A673 (cell line): Measurements from ENCODE around the gene EPHB2. TPM values are rescaled to one million over a fixed set of nuclear protein-coding genes. Genes with fewer than 3 reads are reported as not detected.

Source experiments
- BruUV-seq: library from RNA; stranded (reverse); fragments of 400-500 nt; replicated peaks from 2 replicates; lab custom pipeline; 2021; lab: Mats Ljungman, UMichigan
- CTCF ChIA-PET: fragments of 300-600 bp; sonication (Branson Sonifier 250); formaldehyde crosslinking; loops from one replicate; lab custom pipeline; 2022; ENCODE audit warnings: antibody characterized with exemption; lab: Charles Lee
- POLR2A ChIA-PET: fragments of 300-600 bp; sonication (Branson Sonifier 250); formaldehyde crosslinking; loops from one replicate; lab custom pipeline; 2022; ENCODE audit warnings: antibody characterized with exemption; ENCODE audit not compliant: low non-redundant PET; lab: Charles Lee
- DNase-seq: peaks from one replicate; pipeline ENCODE4 v3.0.0-alpha.2; 2015; ENCODE audit warnings: low spot score
- H3K27ac ChIP-seq: fragments of 200-600 bp; sonication (generic); 2 replicates; pipeline ENCODE4 v1.5.1; 2016; ENCODE audit warnings: mixed run types, low read depth, mild to moderate bottlenecking, mixed read lengths, antibody characterized with exemption, low read length; ENCODE audit not compliant: poor library complexity, severe bottlenecking
- H3K27me3 ChIP-seq: fragments of 200-600 bp; sonication (generic); replicated peaks from 2 replicates; pipeline ENCODE4 v1.6.1; 2017; ENCODE audit warnings: mixed run types, low read depth, mild to moderate bottlenecking, mixed read lengths, antibody characterized with exemption, low read length; ENCODE audit not compliant: insufficient read depth, poor library complexity
- H3K36me3 ChIP-seq: fragments of 200-600 bp; sonication (generic); 2 replicates; pipeline ENCODE4 v1.6.1; 2016; ENCODE audit warnings: mixed run types, mild to moderate bottlenecking, mixed read lengths, antibody characterized with exemption, low read length; ENCODE audit not compliant: insufficient read depth, poor library complexity, severe bottlenecking
- H3K4me1 ChIP-seq: fragments of 200-600 bp; sonication (generic); 2 replicates; pipeline ENCODE4 v1.6.1; 2017; ENCODE audit warnings: mixed run types, mild to moderate bottlenecking, mixed read lengths, antibody characterized with exemption, low read length; ENCODE audit not compliant: insufficient read depth, poor library complexity, severe bottlenecking
- H3K4me3 ChIP-seq: fragments of 200-600 bp; sonication (generic); 2 replicates; pipeline ENCODE4 v1.5.1; 2016; ENCODE audit warnings: low read depth, mixed run types, mild to moderate bottlenecking, mixed read lengths, low read length; ENCODE audit not compliant: poor library complexity, severe bottlenecking
- H3K9me3 ChIP-seq: fragments of 200-600 bp; sonication (generic); 2 replicates; pipeline ENCODE4 v1.6.1; 2016; ENCODE audit warnings: mixed run types, low read depth, mild to moderate bottlenecking, mixed read lengths, antibody characterized with exemption, low read length; ENCODE audit not compliant: poor library complexity, severe bottlenecking
- CTCF ChIP-seq: fragments of 300-800, 200-600 bp; sonication (generic); conservative IDR thresholded peaks from 2 replicates; pipeline ENCODE4 v1.5.1; 2017; ENCODE audit warnings: low read depth, mild to moderate bottlenecking, antibody characterized with exemption, low read length, moderate library complexity, mixed read lengths
- EZH2 ChIP-seq: fragments of 200-600 bp; sonication (generic); IDR thresholded peaks from 2 replicates; pipeline ENCODE4 v1.6.1; 2017; ENCODE audit warnings: borderline replicate concordance, low read depth, mild to moderate bottlenecking, mixed read lengths, antibody characterized with exemption, low read length; ENCODE audit not compliant: poor library complexity, severe bottlenecking
- intact Hi-C: fragments of 100-400 bp; cut with micrococcal nuclease; formaldehyde crosslinking; loops from one replicate; pipeline ENCODE4 v1.10.0; 2022; ENCODE audit not compliant: unreplicated experiment
- total RNA-seq: library from RNA; stranded (reverse); gene quantifications from 2 replicates; pipeline ENCODE4 v1.2.3, GENCODE V29; 2021

EPHB2 gene
- total RNA-seq, 1 experiment from 2014 or later: 10.4 TPM

- no peak overlapping the region for H3K27ac ChIP-seq
- H3K4me3 ChIP-seq: no peak overlapping the region
- intact Hi-C loops: no loop called here
- BruUV-seq: no TSS peak
- POLR2A ChIA-PET: no interaction called here
- no peaks in the 10 kb centered on the region for H3K9me3 ChIP-seq
- no peak for TF ChIP-seq CTCF
- no peak for TF ChIP-seq EZH2
- H3K36me3 ChIP-seq: no peaks in the 10 kb centered on the region
- no peak for DNase-seq
- no peaks in the 10 kb centered on the region for H3K27me3 ChIP-seq
- no peaks in the 10 kb centered on the region for H3K4me1 ChIP-seq
- CTCF ChIA-PET: no interaction called here
These were observed 79.8 kb downstream of the EPHB2 start for GRCh38 chr1:22790232-22791008.

- CTCF ChIA-PET: no interaction called here
- no peaks in the 10 kb centered on the region for H3K36me3 ChIP-seq
- no peak overlapping the region for H3K4me3 ChIP-seq
- no TSS peak for BruUV-seq
- H3K9me3 ChIP-seq: no peaks in the 10 kb centered on the region
- TF ChIP-seq EZH2 (no peak), CTCF (no peak)
- H3K27ac ChIP-seq: no peak overlapping the region
- no peaks in the 10 kb centered on the region for H3K4me1 ChIP-seq
- DNase-seq: no peak
- H3K27me3 ChIP-seq: no peaks in the 10 kb centered on the region
- intact Hi-C loops: no loop called here
- POLR2A ChIA-PET: no interaction called here
These were observed 81.2 kb downstream of the EPHB2 start for GRCh38 chr1:22791831-22792347.

- ChIA-PET POLR2A (no interaction called here), CTCF (no interaction called here)
- intact Hi-C loops: no loop called here
- Histone ChIP-seq H3K27me3 (no peaks in the 10 kb centered on the region), H3K4me3 (no peak overlapping the region), H3K27ac (no peak overlapping the region), H3K9me3 (no peaks in the 10 kb centered on the region), H3K4me1 (no peaks in the 10 kb centered on the region), H3K36me3 (no peaks in the 10 kb centered on the region)
- BruUV-seq: no TSS peak
- TF ChIP-seq CTCF: no peak
- no peak for TF ChIP-seq EZH2
- no peak for DNase-seq
These were observed 81.9 kb downstream of the EPHB2 start for GRCh38 chr1:22792396-22793160.
